HEK293 (cell line): ENCODE data around the gene INO80B.

Source experiments
- AEBP2 ChIP-seq: fragments of 450-650 bp; formaldehyde crosslinking; IDR thresholded peaks from 2 replicates; pipeline ENCODE4 v1.5.1; 2016; ENCODE audit warnings: missing biosample characterization, missing genetic modification characterization, borderline replicate concordance
- EGR2 ChIP-seq: fragments of 450-650 bp; formaldehyde crosslinking; IDR thresholded peaks from 2 replicates; pipeline ENCODE4 v1.5.1; 2016; ENCODE audit warnings: low read depth, missing biosample characterization, missing genetic modification characterization
- GFI1B ChIP-seq: fragments of 450-650 bp; formaldehyde crosslinking; IDR thresholded peaks from 2 replicates; pipeline ENCODE4 v1.5.1; 2016; ENCODE audit warnings: missing biosample characterization, missing genetic modification characterization
- GLI4 ChIP-seq: fragments of 450-650 bp; formaldehyde crosslinking; IDR thresholded peaks from 2 replicates; pipeline ENCODE4 v1.5.1; 2016; ENCODE audit warnings: missing biosample characterization, missing genetic modification characterization
- HOXC10 ChIP-seq: sonication (generic); formaldehyde crosslinking; IDR thresholded peaks from 2 replicates; pipeline ENCODE4 v1.8.1; 2023; ENCODE audit warnings: mild to moderate bottlenecking, missing genetic modification reagents
- HOXD13 ChIP-seq: sonication (generic); formaldehyde crosslinking; IDR thresholded peaks from 2 replicates; pipeline ENCODE4 v1.8.0; 2022; ENCODE audit warnings: missing genetic modification reagents, borderline replicate concordance
- IKZF3 ChIP-seq: fragments of 450-650 bp; IDR thresholded peaks from 2 replicates; pipeline ENCODE4 v1.5.0; 2018; ENCODE audit warnings: missing biosample characterization, mild to moderate bottlenecking, missing genetic modification characterization, moderate library complexity
- KLF17 ChIP-seq: fragments of 450-650 bp; formaldehyde crosslinking; IDR thresholded peaks from 2 replicates; pipeline ENCODE4 v1.5.1; 2016; ENCODE audit warnings: missing biosample characterization, missing genetic modification characterization
- KLF8 ChIP-seq: fragments of 450-650 bp; formaldehyde crosslinking; IDR thresholded peaks from 2 replicates; pipeline ENCODE4 v1.5.1; 2016; ENCODE audit warnings: missing biosample characterization, missing genetic modification characterization
- SP2 ChIP-seq: fragments of 450-650 bp; formaldehyde crosslinking; IDR thresholded peaks from 2 replicates; pipeline ENCODE4 v1.5.1; 2016; ENCODE audit warnings: missing biosample characterization, missing genetic modification characterization
- ZBTB21 ChIP-seq: fragments of 450-650 bp; formaldehyde crosslinking; IDR thresholded peaks from 2 replicates; pipeline ENCODE4 v1.5.1; 2017; ENCODE audit warnings: missing biosample characterization, missing genetic modification characterization
- ZBTB26 ChIP-seq: fragments of 450-650 bp; formaldehyde crosslinking; optimal IDR thresholded peaks from 2 replicates; pipeline ENCODE3; 2016; ENCODE audit warnings: missing biosample characterization, mild to moderate bottlenecking, missing genetic modification characterization
- ZBTB44 ChIP-seq: fragments of 450-650 bp; IDR thresholded peaks from 2 replicates; pipeline ENCODE4 v1.5.1; 2018; ENCODE audit warnings: missing biosample characterization, mild to moderate bottlenecking, missing genetic modification characterization
- ZEB2 ChIP-seq: fragments of 450-650 bp; formaldehyde crosslinking; IDR thresholded peaks from 2 replicates; pipeline ENCODE4 v1.5.1; 2016; ENCODE audit warnings: missing biosample characterization, missing genetic modification characterization
- ZNF114 ChIP-seq: fragments of 450-650 bp; formaldehyde crosslinking; IDR thresholded peaks from 2 replicates; pipeline ENCODE4 v1.5.0; 2017; ENCODE audit warnings: missing biosample characterization, missing genetic modification characterization
- ZNF138 ChIP-seq: fragments of 450-650 bp; formaldehyde crosslinking; IDR thresholded peaks from 2 replicates; pipeline ENCODE4 v1.5.1; 2016; ENCODE audit warnings: missing biosample characterization, missing genetic modification characterization, borderline replicate concordance
- ZNF148 ChIP-seq: fragments of 450-650 bp; formaldehyde crosslinking; IDR thresholded peaks from 2 replicates; pipeline ENCODE4 v1.5.0; 2017; ENCODE audit warnings: missing biosample characterization, missing genetic modification characterization, borderline replicate concordance
- ZNF266 ChIP-seq: fragments of 450-650 bp; formaldehyde crosslinking; IDR thresholded peaks from 2 replicates; pipeline ENCODE4 v1.5.1; 2016; ENCODE audit warnings: missing biosample characterization, missing genetic modification characterization, low read depth
- ZNF335 ChIP-seq: fragments of 450-650 bp; formaldehyde crosslinking; conservative IDR thresholded peaks from 2 replicates; pipeline ENCODE4 v1.5.1; 2016; ENCODE audit warnings: missing biosample characterization, missing genetic modification characterization
- ZNF37A ChIP-seq: fragments of 450-650 bp; IDR thresholded peaks from 2 replicates; pipeline ENCODE4 v1.5.1; 2018; ENCODE audit warnings: missing biosample characterization, missing genetic modification characterization
- ZNF391 ChIP-seq: fragments of 450-650 bp; formaldehyde crosslinking; IDR thresholded peaks from 2 replicates; pipeline ENCODE4 v1.5.1; 2016; ENCODE audit warnings: low read depth, missing biosample characterization, missing genetic modification characterization, borderline replicate concordance
- ZNF548 ChIP-seq: fragments of 450-650 bp; formaldehyde crosslinking; IDR thresholded peaks from 2 replicates; pipeline ENCODE4 v1.5.1; 2016; ENCODE audit warnings: missing biosample characterization, missing genetic modification characterization
- ZNF560 ChIP-seq: fragments of 450-650 bp; formaldehyde crosslinking; IDR thresholded peaks from 2 replicates; pipeline ENCODE4 v1.5.1; 2017; ENCODE audit warnings: missing biosample characterization, missing genetic modification characterization, borderline replicate concordance
- ZNF621 ChIP-seq: fragments of 450-650 bp; formaldehyde crosslinking; IDR thresholded peaks from 2 replicates; pipeline ENCODE4 v1.5.1; 2017; ENCODE audit warnings: missing biosample characterization, missing genetic modification characterization
- ZNF623 ChIP-seq: fragments of 450-650 bp; formaldehyde crosslinking; IDR thresholded peaks from 2 replicates; pipeline ENCODE4 v1.5.1; 2016; ENCODE audit warnings: missing biosample characterization, missing genetic modification characterization
- ZNF624 ChIP-seq: fragments of 450-650 bp; formaldehyde crosslinking; IDR thresholded peaks from 2 replicates; pipeline ENCODE4 v1.5.1; 2017; ENCODE audit warnings: missing biosample characterization, missing genetic modification characterization
- ZNF670 ChIP-seq: fragments of 450-650 bp; formaldehyde crosslinking; IDR thresholded peaks from 2 replicates; pipeline ENCODE4 v1.5.1; 2016; ENCODE audit warnings: missing biosample characterization, missing genetic modification characterization, low read depth
- ZNF701 ChIP-seq: fragments of 450-650 bp; formaldehyde crosslinking; IDR thresholded peaks from 2 replicates; pipeline ENCODE4 v1.5.1; 2016; ENCODE audit warnings: missing biosample characterization, missing genetic modification characterization
- ZNF707 ChIP-seq: fragments of 450-650 bp; formaldehyde crosslinking; IDR thresholded peaks from 2 replicates; pipeline ENCODE4 v1.5.1; 2016; ENCODE audit warnings: missing biosample characterization, missing genetic modification characterization
- ZNF747 ChIP-seq: fragments of 450-650 bp; formaldehyde crosslinking; IDR thresholded peaks from 2 replicates; pipeline ENCODE4 v1.5.1; 2016; ENCODE audit warnings: missing biosample characterization, missing genetic modification characterization
- ZSCAN18 ChIP-seq: fragments of 450-650 bp; formaldehyde crosslinking; IDR thresholded peaks from 2 replicates; pipeline ENCODE4 v1.5.1; 2016; ENCODE audit warnings: missing biosample characterization, missing genetic modification characterization

Gene INO80B

GRCh38 chr2:74440378-74441169, 14.3 kb upstream of the INO80B start (continued):
- TF ChIP-seq ZBTB44 (tag by site-specific recombination) (no peak), ZEB2 (tag by site-specific recombination) (peak; percentile 76), HOXC10 (CRISPR knock-in tag) (no peak), KLF17 (tag by site-specific recombination) (peak; percentile 37; the same call in 1 of the 2 replicates), ZNF624 (tag by site-specific recombination) (no peak), ZNF391 (tag by site-specific recombination) (no peak), HOXD13 (CRISPR knock-in tag) (no peak), IKZF3 (tag by site-specific recombination) (peak; percentile 62), ZNF114 (tag by site-specific recombination) (no peak), EGR2 (peak; percentile 80), ZSCAN18 (tag by site-specific recombination) (no peak), ZNF560 (tag by site-specific recombination) (no peak), ZNF747 (tag by site-specific recombination) (no peak), GLI4 (tag by site-specific recombination) (no peak), GFI1B (tag by site-specific recombination) (no peak), ZBTB26 (peak; percentile 35), ZNF266 (no peak), ZNF335 (tag by site-specific recombination) (peak; percentile 89), ZNF707 (no peak), ZNF37A (tag by site-specific recombination) (no peak), AEBP2 (no peak; the same call in 1 of the 2 replicates), ZNF623 (tag by site-specific recombination) (no peak), ZNF138 (tag by site-specific recombination) (no peak), ZNF701 (tag by site-specific recombination) (no peak), ZNF548 (tag by site-specific recombination) (no peak), ZNF621 (no peak), ZNF670 (tag by site-specific recombination) (no peak), KLF8 (tag by site-specific recombination) (peak; percentile 80), ZNF148 (tag by site-specific recombination) (no peak), ZBTB21 (tag by site-specific recombination) (no peak), SP2 (peak; percentile 77)
